ENCODE results near the gene ZP3.

DNA sequence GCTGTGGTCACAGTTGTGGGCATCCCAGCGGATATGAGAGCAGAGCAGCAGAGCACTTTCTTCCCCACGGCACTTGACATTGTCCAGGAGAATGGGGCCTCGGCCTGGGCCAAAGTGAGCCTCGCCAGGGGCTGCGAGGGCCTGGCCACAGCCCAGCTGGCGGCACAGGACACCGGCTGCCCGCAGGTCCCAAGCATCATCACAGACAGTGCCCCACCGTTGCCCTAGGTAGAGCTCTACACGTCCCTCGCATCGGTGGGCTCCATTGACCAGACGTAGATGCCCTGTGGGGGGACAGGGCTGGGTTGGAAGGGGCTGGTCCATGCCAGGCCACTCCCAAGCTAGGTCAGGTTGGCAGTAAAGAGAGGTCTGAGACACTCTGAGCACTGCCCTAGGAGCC is 34.7 kb upstream of the ZP3 start:
- TF ChIP-seq, protein P1, sequence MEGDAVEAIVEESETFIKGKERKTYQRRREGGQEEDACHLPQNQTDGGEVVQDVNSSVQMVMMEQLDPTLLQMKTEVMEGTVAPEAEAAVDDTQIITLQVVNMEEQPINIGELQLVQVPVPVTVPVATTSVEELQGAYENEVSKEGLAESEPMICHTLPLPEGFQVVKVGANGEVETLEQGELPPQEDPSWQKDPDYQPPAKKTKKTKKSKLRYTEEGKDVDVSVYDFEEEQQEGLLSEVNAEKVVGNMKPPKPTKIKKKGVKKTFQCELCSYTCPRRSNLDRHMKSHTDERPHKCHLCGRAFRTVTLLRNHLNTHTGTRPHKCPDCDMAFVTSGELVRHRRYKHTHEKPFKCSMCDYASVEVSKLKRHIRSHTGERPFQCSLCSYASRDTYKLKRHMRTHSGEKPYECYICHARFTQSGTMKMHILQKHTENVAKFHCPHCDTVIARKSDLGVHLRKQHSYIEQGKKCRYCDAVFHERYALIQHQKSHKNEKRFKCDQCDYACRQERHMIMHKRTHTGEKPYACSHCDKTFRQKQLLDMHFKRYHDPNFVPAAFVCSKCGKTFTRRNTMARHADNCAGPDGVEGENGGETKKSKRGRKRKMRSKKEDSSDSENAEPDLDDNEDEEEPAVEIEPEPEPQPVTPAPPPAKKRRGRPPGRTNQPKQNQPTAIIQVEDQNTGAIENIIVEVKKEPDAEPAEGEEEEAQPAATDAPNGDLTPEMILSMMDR (IDR thresholded peaks at IDR 0.05): no peak
- TF ChIP-seq POLR2A (IDR thresholded peaks at IDR 0.05) (no peak), POLR2AphosphoS5 (IDR thresholded peaks at IDR 0.05) (no peak)
